Measurements from ENCODE around the gene TSNAXIP1.

GRCh38 chr16:67865318-67865717 lies 58.6 kb downstream of the TSNAXIP1 start:
- TF ChIP-seq CTCF (IDR thresholded peaks at IDR 0.05; ENCODE audit: poor library complexity) (peak; percentile 36), EZH2 (IDR thresholded peaks at IDR 0.05; ENCODE audit: borderline replicate concordance) (no peak), EZH2phosphoT487 (IDR thresholded peaks at IDR 0.05; ENCODE audit: low read depth, severe bottlenecking, unreplicated experiment) (no peak)
